ENCODE data around the gene SLC29A3. TPM values are rescaled to one million over a fixed set of nuclear protein-coding genes. Genes with fewer than 3 reads are reported as not detected.

The SLC29A3 gene
- total and polyA plus RNA-seq, 7 donors = 2.3 to 6.2 (median 4.6) TPM

DNA sequence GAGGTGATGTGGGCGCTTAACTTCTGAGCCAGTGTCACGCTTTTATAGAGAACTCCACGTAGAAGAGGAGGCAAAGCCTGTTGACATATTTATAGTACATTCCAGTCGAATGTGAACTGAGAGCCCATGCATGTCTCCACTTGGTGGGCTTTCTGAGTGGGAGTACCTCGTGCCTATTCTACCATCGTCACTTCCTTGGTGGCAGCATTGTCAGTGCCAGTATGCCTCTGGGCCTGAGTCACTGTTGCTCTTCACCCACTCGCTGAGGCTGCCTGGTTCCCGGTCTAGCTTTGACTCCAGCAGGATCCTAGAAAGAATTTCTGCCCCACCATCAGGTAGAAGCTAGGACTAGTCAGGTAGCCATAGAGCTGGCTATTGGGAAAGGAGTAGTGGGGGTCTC, 47.6 kb downstream of the SLC29A3 start:
- H3K27me3 ChIP-seq = no peaks in the 10 kb centered on the region
- H3K4me3 ChIP-seq = no peak overlapping the region
- H3K9me3 ChIP-seq = no peaks in the 10 kb centered on the region
- H3K36me3 ChIP-seq = peaks cover 0 to 16% (median 5%) of the 10 kb centered on the region in 4 donors
- no peak for TF ChIP-seq POLR2AphosphoS5 (IDR thresholded peaks at IDR 0.05)
- no peak for TF ChIP-seq POLR2A (IDR thresholded peaks at IDR 0.05)
- no peak for TF ChIP-seq EP300 (IDR thresholded peaks at IDR 0.05)
- TF ChIP-seq, protein P1, sequence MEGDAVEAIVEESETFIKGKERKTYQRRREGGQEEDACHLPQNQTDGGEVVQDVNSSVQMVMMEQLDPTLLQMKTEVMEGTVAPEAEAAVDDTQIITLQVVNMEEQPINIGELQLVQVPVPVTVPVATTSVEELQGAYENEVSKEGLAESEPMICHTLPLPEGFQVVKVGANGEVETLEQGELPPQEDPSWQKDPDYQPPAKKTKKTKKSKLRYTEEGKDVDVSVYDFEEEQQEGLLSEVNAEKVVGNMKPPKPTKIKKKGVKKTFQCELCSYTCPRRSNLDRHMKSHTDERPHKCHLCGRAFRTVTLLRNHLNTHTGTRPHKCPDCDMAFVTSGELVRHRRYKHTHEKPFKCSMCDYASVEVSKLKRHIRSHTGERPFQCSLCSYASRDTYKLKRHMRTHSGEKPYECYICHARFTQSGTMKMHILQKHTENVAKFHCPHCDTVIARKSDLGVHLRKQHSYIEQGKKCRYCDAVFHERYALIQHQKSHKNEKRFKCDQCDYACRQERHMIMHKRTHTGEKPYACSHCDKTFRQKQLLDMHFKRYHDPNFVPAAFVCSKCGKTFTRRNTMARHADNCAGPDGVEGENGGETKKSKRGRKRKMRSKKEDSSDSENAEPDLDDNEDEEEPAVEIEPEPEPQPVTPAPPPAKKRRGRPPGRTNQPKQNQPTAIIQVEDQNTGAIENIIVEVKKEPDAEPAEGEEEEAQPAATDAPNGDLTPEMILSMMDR (IDR thresholded peaks at IDR 0.05) = no peak
- WGBS, 2 donors = 91 to 92% methylated on average over 8 of the region's 8 CpGs
- no peak for DNase-seq
- no peak overlapping the region for H3K27ac ChIP-seq
- intact Hi-C loops (cut with DNase I) = no loop called here
- no peaks in the 10 kb centered on the region for H3K4me1 ChIP-seq

- H3K36me3 ChIP-seq = peaks cover 0 to 10% (median 3%) of the 10 kb centered on the region in 4 donors
Observed at GRCh38 chr10:71367271-71367670, 48.2 kb downstream of the SLC29A3 start.

DNA sequence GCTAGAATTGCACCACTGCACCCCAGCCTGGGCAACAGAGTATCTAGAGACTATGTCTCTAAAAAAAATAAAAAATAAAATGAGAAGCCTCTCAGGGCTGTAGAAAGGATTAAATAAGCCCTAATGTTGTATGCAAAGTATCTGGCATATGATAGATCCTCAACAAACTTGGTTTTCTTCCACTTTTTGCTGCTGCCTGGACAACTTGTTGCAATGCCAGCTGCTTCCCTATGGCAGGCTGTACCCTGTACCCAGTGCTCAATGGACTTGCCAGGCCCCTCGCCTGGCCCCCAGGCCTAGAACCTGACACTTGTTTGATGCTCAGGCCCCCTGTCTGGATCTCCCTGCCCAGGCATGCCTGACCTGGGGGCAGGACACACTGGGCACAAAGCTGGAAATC, 49.1 kb downstream of the SLC29A3 start:
- Histone ChIP-seq H3K4me3 (no peak overlapping the region), H3K4me1 (no peaks in the 10 kb centered on the region), H3K27ac (no peak overlapping the region), H3K27me3 (no peaks in the 10 kb centered on the region), H3K9me3 (no peaks in the 10 kb centered on the region), H3K36me3 (peaks cover 0 to 1% (median 0%) of the 10 kb centered on the region in 4 donors)
- TF ChIP-seq POLR2AphosphoS5 (IDR thresholded peaks at IDR 0.05) = no peak
- TF ChIP-seq POLR2A (IDR thresholded peaks at IDR 0.05) = no peak
- TF ChIP-seq, protein P1 (IDR thresholded peaks at IDR 0.05) = no peak
- no peak for TF ChIP-seq EP300 (IDR thresholded peaks at IDR 0.05)
- intact Hi-C loops (cut with DNase I) = no loop called here
- WGBS, 2 donors = 91 to 92% methylated on average over 1 of the region's 1 CpG
- DNase-seq = no peak

More at GRCh38 chr10:71367271-71367670, 48.2 kb downstream of the SLC29A3 start:
- no peaks in the 10 kb centered on the region for H3K9me3 ChIP-seq
- WGBS, 2 donors = 86 to 89% methylated on average over 2 of the region's 2 CpGs
- intact Hi-C loops (cut with DNase I) = no loop called here
- DNase-seq = no peak
- H3K27ac ChIP-seq = no peak overlapping the region
- H3K27me3 ChIP-seq = no peaks in the 10 kb centered on the region
- no peak overlapping the region for H3K4me3 ChIP-seq
- no peak for TF ChIP-seq EP300 (IDR thresholded peaks at IDR 0.05)
- no peak for TF ChIP-seq POLR2AphosphoS5 (IDR thresholded peaks at IDR 0.05)
- TF ChIP-seq, protein P1 (IDR thresholded peaks at IDR 0.05) = no peak
- no peak for TF ChIP-seq POLR2A (IDR thresholded peaks at IDR 0.05)
- no peaks in the 10 kb centered on the region for H3K4me1 ChIP-seq

DNA sequence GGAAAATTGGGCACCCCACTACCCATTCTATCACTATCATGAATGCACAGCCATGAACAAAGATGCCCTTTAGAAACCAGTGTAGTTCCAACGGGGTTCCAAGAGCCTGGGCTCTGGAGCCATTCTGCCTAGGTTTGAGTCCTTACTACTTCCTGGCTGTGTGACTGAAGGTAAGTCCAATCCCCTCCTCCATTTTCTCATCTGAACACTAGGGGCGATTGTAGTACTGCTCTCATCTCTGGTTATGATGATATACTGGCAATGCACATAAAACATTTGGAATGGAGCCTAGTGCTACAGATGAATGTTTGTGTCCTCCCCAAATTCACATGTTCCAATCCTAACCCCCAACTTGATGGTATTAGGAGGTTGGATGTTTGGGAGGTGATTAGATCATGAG, 49.6 kb downstream of the SLC29A3 start:
- TF ChIP-seq POLR2A (IDR thresholded peaks at IDR 0.05) = no peak
- TF ChIP-seq EP300 (IDR thresholded peaks at IDR 0.05) = no peak
- TF ChIP-seq POLR2AphosphoS5 (IDR thresholded peaks at IDR 0.05) = no peak
- TF ChIP-seq, protein P1 (IDR thresholded peaks at IDR 0.05) = no peak
- Histone ChIP-seq H3K9me3 (no peaks in the 10 kb centered on the region), H3K36me3 (no peaks in the 10 kb centered on the region), H3K4me3 (no peak overlapping the region), H3K4me1 (no peaks in the 10 kb centered on the region), H3K27me3 (no peaks in the 10 kb centered on the region), H3K27ac (no peak overlapping the region)
- intact Hi-C loops (cut with DNase I) = no loop called here
- DNase-seq = no peak
- WGBS, 2 donors = 59 to 73% methylated on average over 2 of the region's 2 CpGs

DNA sequence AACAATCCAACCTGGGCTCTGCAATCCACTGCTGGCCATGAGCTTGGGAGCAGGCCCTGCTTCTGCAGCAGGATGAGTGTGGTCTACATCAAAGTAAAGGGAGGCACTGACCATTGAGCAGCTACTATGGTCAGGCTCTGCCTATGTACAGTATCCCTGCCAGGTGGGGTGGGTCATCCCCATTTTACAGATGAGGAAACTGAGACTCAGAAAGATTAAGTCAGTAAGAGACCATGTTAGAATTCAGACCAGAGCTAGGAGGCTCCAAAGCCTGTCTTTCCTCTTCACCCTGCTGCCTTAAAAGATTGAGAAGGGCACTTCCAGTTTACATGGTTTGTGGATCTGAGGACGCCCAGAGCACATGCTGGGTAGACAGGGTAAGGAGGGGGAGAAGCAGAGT, 50.5 kb downstream of the SLC29A3 start:
- Histone ChIP-seq H3K9me3 (no peaks in the 10 kb centered on the region), H3K27ac (no peak overlapping the region), H3K4me3 (no peak overlapping the region), H3K4me1 (no peaks in the 10 kb centered on the region), H3K27me3 (no peaks in the 10 kb centered on the region), H3K36me3 (no peaks in the 10 kb centered on the region)
- intact Hi-C loops (cut with DNase I) = loop anchor here (10.0 kb wide), 1 partner anchor 675 kb away; no protein-coding TSS in a partner anchor
- 85 to 87% methylated on average over 1 of the region's 1 CpG for WGBS, 2 donors
- TF ChIP-seq EP300 (IDR thresholded peaks at IDR 0.05) (no peak), POLR2A (IDR thresholded peaks at IDR 0.05) (no peak), POLR2AphosphoS5 (IDR thresholded peaks at IDR 0.05) (no peak)
- TF ChIP-seq, protein P1 (IDR thresholded peaks at IDR 0.05) = no peak
- no peak for DNase-seq
